ENCODE data around the gene DMD. TPM values are rescaled to one million over a fixed set of nuclear protein-coding genes. Genes with fewer than 3 reads are reported as not detected.

DMD gene
- total and polyA plus RNA-seq, 2 of the 13 experiments (the other 11 are each of a cell fraction or from before 2014, with no cell fraction given), result 17.6 to 25.9 TPM

- TF ChIP-seq ZNF292 (CRISPR knock-in tag; IDR thresholded peaks at IDR 0.05; ENCODE audit: borderline replicate concordance, low read depth), result no peak
- no peak for TF ChIP-seq PCBP1 (IDR thresholded peaks at IDR 0.05; ENCODE audit: borderline replicate concordance, low read depth, low read length)
- TF ChIP-seq DR1 (CRISPR knock-in tag; IDR thresholded peaks at IDR 0.05), result no peak
Measured at GRCh38 chrX:32744921-32745320, 466.4 kb downstream of the DMD start (continued).

GRCh38 chrX:32741910-32742309, 469.4 kb downstream of the DMD start:
- Histone ChIP-seq H3K27me3 (ENCODE audit: control insufficient read depth in 1 of 2, insufficient read depth in 2 of 2, low read length in 2 of 2) (no peaks in the 10 kb centered on the region), H3K9ac (ENCODE audit: insufficient read depth, low read depth, low read length) (no peak overlapping the region), H3K4me3 (replicated peaks in 1 of 3; ENCODE audit: insufficient read depth in 1 of 3, low read depth in 2 of 3, low read length in 3 of 3) (no peak overlapping the region), H3K27ac (ENCODE audit: extremely low read length, insufficient read depth, low read length) (no peak overlapping the region), H3K4me2 (ENCODE audit: low read depth, low read length) (no peak overlapping the region), H3K36me3 (replicated peaks in 1 of 2; ENCODE audit: control insufficient read depth in 1 of 2, insufficient read depth in 2 of 2, low read length in 2 of 2) (no peaks in the 10 kb centered on the region), H2AFZ (ENCODE audit: low read length) (no peak overlapping the region), H3K4me1 (ENCODE audit: insufficient read depth, low read length) (no peaks in the 10 kb centered on the region), H3K9me3 (ENCODE audit: low read length) (no peaks in the 10 kb centered on the region), H3K79me2 (ENCODE audit: insufficient read depth, low read length) (no peaks in the 10 kb centered on the region), H4K20me1 (ENCODE audit: insufficient read depth, low read length) (no peaks in the 10 kb centered on the region)
- ChIA-PET POLR2A (no interaction called here), CTCF (ENCODE audit: low intra/inter-chr PET ratio, low total read pairs) (no interaction called here)
- no TSS peak for BruUV-seq (replicated peaks)
- WGBS (ENCODE audit: low lambda C conversion rate), result 3% methylated on average over 2 of the region's 3 CpGs
- in situ Hi-C loops (cut with HindIII; ENCODE audit: extremely low pct_ligation_motif_present, low pct_unique_long_range_greater_than_20kb) (no loop called here), intact Hi-C loops (cut with micrococcal nuclease; ENCODE audit: unreplicated experiment) (no loop called here)
- ATAC-seq, result no peak
- no peak for DNase-seq (ENCODE audit: low spot score)
- TF ChIP-seq ZNF674 (CRISPR knock-in tag; IDR thresholded peaks at IDR 0.05; ENCODE audit: low read depth) (no peak), DBP (CRISPR knock-in tag; IDR thresholded peaks at IDR 0.05; ENCODE audit: not compliant biosample characterization) (no peak)
- FAIRE-seq, result no peak

GRCh38 chrX:32708542-32708941, 502.8 kb downstream of the DMD start:
- Histone ChIP-seq H3K36me3 (replicated peaks in 1 of 2; ENCODE audit: control insufficient read depth in 1 of 2, insufficient read depth in 2 of 2, low read length in 2 of 2) (no peaks in the 10 kb centered on the region), H3K79me2 (ENCODE audit: insufficient read depth, low read length) (no peaks in the 10 kb centered on the region), H3K27me3 (ENCODE audit: control insufficient read depth in 1 of 2, insufficient read depth in 2 of 2, low read length in 2 of 2) (no peaks in the 10 kb centered on the region), H3K27ac (ENCODE audit: extremely low read length, insufficient read depth, low read length) (no peak overlapping the region), H4K20me1 (ENCODE audit: insufficient read depth, low read length) (no peaks in the 10 kb centered on the region), H3K4me2 (ENCODE audit: low read depth, low read length) (no peak overlapping the region), H3K4me3 (replicated peaks in 1 of 3; ENCODE audit: insufficient read depth in 1 of 3, low read depth in 2 of 3, low read length in 3 of 3) (no peak overlapping the region), H3K4me1 (ENCODE audit: insufficient read depth, low read length) (no peaks in the 10 kb centered on the region), H3K9ac (ENCODE audit: insufficient read depth, low read depth, low read length) (no peak overlapping the region), H3K9me3 (ENCODE audit: low read length) (no peaks in the 10 kb centered on the region), H2AFZ (ENCODE audit: low read length) (no peak overlapping the region)
- FAIRE-seq (no peak), DNase-seq (ENCODE audit: low spot score) (no peak), ATAC-seq (no peak)
- in situ Hi-C loops (cut with HindIII; ENCODE audit: extremely low pct_ligation_motif_present, low pct_unique_long_range_greater_than_20kb) (no loop called here), intact Hi-C loops (cut with micrococcal nuclease; ENCODE audit: unreplicated experiment) (no loop called here)
- POLR2A ChIA-PET, result no interaction called here
- WGBS (ENCODE audit: low lambda C conversion rate), result 22% methylated on average over 4 of the region's 4 CpGs
- CTCF ChIA-PET (ENCODE audit: low intra/inter-chr PET ratio, low total read pairs), result no interaction called here
- no TSS peak for BruUV-seq (replicated peaks)
- TF ChIP-seq GABPB1 (CRISPR knock-in tag; IDR thresholded peaks at IDR 0.05) (no peak), ZNF660 (CRISPR knock-in tag; IDR thresholded peaks at IDR 0.05; ENCODE audit: borderline replicate concordance, low read depth) (no peak), ZNF549 (CRISPR knock-in tag; IDR thresholded peaks at IDR 0.05) (no peak), ZC3H4 (CRISPR knock-in tag; IDR thresholded peaks at IDR 0.05; ENCODE audit: borderline replicate concordance) (no peak), SMARCE1 (IDR thresholded peaks at IDR 0.05; ENCODE audit: borderline replicate concordance) (no peak), ZFP62 (CRISPR knock-in tag; IDR thresholded peaks at IDR 0.05) (no peak), ZNF644 (CRISPR knock-in tag; IDR thresholded peaks at IDR 0.05; ENCODE audit: low read depth) (no peak), SOX6 (IDR thresholded peaks at IDR 0.05) (no peak), SOX6 (CRISPR knock-in tag; IDR thresholded peaks at IDR 0.05) (no peak), SALL2 (CRISPR knock-in tag; IDR thresholded peaks at IDR 0.05) (no peak), ZNF614 (CRISPR knock-in tag; IDR thresholded peaks at IDR 0.05; ENCODE audit: borderline replicate concordance) (no peak), MYC (CRISPR knock-in tag; IDR thresholded peaks at IDR 0.05; ENCODE audit: borderline replicate concordance) (no peak), TFDP2 (CRISPR knock-in tag; IDR thresholded peaks at IDR 0.05) (no peak)

Measured in HepG2 (cell line).